HG03108 (cell line): ENCODE measurements around the gene SMYD3.
"Not testable (repeated sequence)": the region's sequence is repeated elsewhere in the genome, so short reads cannot be mapped to it uniquely, and the experiment has no call there.

ENCODE experiments used
- ATAC-seq: cut with Tn5 transposase; IDR thresholded peaks from one replicate; pipeline ENCODE4 v1.9.1; 2021; ENCODE audit warnings: moderate library complexity; ENCODE audit not compliant: unreplicated experiment

The SMYD3 gene

DNA sequence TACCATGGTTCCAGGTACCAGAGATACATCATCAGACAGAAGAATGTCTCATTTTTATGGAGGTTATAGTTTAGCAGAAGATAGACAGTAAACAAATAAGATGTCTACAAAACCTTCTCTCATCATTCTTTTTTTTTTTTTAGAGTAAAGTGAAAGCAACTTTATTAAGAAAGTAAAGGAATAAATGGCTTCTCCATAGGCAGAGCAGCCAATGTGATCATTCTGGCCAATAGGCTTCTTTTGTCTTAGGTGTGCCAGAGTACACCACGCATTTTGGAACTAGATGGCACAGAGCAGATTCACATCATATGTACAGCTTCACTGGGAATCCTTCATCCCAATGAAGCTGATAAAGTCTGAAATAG lies 428.2 kb downstream of the SMYD3 start:
- ATAC-seq = no peak

DNA sequence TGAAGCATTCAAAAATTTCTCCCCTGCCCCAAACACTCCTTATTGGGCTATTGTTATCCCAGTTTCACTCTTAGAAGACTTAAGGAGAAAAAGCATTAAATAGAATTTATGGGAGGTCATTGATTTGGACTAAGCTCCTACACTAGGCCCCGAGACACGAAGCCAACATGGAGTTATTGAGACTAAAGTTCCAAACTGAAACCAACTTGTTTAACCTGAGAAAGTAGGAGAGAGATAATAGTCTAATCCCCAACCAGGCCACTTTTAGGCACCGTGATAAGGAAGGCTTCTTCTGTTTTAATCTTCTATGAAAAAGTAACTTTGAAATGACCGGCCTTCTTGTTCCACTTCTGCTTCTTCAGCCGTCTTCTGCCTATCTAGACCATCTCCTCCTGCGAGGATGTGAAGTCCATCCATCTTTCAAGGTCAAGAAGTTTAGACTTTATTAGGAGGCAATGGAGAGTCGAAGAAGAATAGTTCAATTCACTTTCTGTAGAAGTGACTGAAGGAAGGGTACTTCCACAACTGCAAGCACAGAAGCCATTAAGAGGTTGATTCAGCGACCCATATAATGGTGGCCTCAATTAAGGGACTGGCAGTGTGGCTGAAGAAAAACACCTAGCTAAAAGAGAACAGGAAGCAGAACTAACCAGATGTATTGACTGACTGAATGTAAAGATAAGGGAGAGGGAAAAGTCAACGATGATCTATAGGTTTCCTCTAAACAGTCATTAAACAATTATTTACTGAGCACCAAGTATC lies 428.8 kb downstream of the SMYD3 start:
- ATAC-seq = no peak

DNA sequence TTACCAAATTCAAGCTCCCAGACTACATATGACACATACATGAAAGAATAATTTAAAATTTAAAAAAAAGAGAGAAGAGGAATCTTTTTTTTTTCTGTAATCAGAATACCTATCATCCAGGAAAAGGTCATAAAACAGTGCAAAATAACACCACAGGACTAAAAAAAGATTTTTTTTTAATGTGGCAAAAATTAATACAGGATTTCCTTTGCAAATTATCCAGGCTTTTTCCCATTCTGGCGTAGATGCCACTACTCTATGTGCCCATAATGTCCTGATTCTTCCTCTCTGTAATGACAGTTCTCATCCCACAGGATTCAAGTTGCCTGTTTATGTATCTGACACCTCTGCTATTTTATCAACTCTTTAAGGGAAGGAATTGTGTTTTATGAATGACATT lies 429.6 kb downstream of the SMYD3 start:
- no peak for ATAC-seq

DNA sequence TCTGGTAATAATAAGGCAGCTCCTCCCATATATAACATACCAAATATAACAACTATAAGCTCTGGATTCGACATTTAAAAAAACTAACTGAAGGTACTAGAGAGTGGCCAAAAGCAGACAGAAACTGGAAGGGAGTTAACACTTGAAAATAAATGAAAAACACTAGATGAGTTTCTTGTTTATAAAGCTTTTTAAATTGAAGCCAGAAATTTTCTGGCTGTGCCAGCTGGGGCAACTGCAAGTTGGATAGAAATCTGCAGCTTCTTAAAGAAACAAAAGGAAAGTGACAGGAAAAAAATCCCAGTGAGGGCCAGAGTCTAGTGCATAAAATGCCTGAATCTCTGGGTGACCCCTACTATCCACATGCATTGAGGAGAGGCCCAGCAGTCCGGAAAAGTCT lies 432.7 kb downstream of the SMYD3 start:
- ATAC-seq = no peak

DNA sequence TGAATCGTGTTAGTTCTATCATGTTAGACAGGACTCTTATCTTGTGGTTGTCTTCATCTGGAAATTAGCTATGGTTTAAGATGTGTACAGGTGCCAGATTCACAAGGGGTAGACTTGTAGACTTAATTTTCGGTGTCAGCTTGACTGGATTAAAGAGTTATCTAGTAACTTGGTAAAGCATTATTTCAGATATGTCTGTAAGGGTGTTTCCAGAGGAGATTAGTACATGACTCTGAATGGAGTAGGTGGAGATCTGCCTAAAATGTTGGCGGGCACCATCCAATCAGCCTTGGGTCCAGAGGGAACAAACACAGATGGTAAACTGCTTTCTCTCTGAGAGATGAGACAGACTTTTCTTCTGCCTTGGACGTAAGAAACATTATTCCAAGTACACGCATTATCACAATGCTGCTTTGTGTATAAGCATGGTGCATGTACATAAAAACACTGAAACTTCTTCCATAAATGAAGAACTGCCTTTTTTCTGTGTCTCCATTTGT lies 434.6 kb downstream of the SMYD3 start:
- no peak for ATAC-seq

DNA sequence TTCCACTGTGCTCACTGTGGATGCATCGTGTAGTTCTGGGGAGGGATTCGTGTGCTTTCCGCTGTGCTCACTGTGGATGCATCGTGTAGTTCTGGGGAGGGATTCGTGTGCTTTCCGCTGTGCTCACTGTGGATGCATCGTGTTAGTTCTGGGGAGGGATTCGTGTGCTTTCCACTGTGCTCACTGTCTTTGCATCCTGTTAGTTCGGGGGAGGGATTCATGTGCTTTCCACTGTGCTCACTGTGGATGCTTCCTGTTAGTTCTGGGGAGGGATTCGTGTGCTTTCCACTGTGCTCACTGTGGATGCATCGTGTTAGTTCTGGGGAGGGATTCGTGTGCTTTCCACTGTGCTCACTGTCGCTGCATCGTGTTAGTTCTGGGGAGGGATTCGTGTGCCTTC lies 435.1 kb downstream of the SMYD3 start:
- not testable (repeated sequence) for ATAC-seq

DNA sequence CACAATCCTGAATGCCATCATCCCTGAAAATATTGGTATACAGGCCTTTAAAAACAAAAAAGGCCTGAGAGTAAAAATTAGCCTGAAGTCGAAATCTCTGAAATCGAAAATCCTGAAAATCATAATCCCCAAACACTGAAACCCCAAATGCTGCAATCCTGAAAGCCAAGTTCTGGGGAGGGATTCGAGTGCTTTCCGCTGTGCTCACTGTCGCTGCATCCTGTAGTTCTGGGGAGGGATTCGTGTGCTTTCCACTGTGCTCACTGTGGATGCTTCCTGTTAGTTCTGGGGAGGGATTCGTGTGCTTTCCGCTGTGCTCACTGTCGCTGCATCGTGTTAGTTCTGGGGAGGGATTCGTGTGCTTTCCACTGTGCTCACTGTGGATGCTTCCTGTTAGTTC lies 435.5 kb downstream of the SMYD3 start:
- not testable (repeated sequence) for ATAC-seq

DNA sequence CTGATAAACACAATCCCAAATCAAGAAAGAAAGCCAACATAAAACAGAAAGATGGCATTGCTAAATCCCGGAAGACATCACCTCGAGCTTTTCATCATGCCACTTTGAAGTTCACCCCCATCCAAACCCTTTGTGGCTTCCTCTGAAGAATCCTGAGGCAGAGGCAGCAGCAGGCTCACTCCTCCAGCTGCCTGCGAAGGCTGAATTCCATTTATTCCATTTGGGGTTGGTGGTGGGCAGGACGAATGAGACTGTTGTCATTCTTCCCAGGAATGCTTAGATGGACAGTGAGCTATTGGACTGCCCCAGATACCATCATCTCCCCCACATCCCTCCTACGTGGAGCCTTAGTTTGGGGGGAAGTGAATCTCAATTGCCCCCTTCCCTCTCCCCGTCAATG lies 437.5 kb downstream of the SMYD3 start:
- ATAC-seq = no peak

DNA sequence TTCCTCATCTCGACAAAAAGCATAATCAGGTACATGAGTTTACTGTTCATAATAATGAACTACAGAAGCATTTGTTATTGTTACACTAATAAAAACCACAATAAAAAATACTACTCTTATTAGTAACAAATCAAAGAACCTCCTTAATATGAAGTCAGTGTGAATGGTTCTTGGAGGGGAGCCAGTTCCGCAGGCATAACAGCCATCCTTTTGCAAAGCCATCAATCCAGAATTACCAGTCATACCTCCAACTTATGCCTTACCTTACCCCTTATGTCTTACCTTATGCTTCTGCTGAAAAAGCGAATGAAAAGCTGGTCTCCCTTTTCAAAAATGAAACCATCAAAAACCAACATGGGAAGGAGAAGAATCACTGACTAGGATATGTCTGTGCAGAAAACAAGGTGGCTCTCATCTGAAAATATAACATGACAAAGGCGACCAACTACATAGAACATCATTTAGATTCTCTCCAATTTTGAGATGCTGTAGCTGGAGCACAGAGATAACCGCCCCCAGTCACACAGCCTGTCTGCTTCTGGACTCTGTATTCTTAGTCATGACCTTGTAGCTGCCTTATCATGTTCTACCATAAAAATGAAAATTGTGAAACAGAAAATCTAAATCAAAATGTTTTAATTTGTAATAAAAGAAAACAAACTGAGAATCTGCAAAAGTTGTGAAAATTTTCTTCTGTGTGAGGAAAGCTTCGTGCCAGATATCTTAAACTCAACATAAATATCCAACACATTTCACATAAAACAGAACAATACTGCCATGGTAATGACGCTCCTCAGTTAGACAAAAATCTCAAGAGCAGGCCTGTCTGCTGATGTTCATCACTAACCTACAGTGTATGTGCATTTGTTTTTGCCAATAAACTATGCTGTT lies 438.2 kb downstream of the SMYD3 start:
- ATAC-seq = no peak

DNA sequence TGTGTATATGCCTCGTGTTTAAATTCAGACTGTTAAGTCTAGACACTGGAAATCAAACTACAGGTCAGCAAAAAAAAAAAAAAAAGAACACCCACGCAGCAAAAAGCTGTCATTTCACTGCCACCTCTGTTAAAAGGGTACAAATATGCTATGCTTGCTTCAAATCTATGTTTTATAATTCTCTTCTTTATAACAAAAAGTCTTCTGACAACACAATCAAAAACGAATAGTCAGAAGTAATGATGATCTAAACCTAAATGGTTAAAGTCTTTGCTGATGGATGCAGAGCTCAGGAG lies 438.9 kb downstream of the SMYD3 start:
- ATAC-seq = no peak

DNA sequence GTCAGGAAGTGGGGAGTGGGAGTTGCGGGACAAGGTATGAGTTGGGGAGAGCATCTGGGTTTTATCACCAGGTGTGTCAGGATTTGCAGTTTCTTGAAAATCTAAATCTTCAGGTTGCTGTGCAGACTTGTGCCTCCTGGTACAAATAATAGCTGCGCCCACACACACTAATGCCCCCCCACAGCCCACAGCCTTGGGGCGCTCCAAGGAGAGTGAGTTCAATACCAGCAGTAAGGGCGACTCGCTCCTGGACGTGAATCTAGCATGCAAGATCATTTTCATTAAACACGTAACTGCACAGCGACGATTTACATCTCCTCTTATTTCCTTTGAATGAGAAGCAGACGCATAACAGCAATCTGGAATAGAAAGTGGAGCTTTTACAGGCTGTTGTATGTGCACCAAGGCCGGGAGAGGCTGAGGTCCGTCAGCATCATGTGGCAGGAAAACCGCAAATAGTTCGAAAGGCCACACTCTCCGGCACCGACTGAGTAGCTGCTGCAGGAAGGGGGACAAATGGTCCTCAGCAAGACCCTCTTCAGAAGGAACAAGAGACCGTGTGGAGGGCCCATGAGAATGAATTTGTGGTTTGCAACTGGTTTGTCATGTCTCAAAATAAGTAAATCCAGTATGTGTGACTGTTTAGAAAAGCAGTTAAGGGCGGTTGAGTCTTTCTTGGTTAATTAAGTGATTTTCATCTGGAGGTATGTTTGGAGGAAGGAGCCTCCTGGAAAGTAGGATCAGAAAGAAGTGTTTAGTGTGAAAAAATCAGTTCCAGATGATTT lies 439.5 kb downstream of the SMYD3 start:
- ATAC-seq = no peak

DNA sequence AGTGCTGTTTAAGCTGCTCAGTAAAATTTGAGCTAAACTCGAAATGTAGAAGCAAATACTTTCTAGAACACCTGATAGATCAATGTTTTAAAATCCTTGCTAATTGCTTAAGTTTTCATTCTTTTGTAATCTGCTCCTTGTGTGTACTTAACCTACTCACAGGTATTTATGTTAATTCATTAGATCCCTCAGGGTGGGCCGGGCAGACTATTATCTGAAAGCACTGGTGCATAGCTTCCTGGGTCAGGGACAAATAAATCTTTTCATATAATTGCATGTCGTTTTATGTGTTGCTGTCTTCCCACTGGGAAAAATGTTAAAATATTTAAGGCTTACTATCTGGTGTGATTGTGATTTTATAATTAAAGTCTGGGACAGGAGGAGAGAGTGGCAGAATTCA lies 440.5 kb downstream of the SMYD3 start:
- no peak for ATAC-seq

DNA sequence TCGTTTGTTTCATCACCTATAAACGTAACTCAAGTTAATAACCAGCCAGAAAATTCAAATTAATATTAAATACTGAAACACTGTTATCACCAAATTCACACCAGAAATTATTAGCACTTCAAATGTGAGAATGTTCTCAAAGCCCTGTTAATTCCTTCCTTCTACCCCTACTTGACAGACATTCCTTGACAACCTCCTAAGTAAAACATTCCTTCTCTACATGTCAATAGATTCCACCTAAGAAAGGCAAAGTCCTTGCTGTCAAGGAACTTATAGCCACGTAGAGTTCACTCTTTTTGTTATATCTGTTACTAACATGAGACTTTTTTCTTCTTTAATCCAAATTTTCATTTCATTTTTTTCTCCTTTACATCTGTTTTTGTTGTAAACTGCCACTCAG lies 441.5 kb downstream of the SMYD3 start:
- no peak for ATAC-seq

DNA sequence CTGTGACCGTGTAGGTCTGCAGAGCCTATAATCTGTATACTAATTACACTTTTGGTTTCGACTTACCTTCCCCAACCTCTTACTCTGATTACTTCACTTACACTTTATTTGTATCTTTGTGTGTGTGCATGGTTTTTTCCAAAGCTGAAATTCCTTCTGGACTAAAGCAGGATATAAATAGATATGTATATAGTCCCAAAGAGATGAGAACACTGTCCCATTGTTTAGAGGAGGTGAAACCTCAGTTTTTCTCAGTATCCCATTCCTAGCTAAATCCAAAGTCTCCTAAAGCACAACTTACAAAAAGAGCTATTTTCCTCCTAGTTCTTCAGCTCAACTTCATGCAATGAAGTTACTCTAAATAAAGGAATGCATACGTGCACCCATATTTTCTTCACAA lies 442.2 kb downstream of the SMYD3 start:
- no peak for ATAC-seq

DNA sequence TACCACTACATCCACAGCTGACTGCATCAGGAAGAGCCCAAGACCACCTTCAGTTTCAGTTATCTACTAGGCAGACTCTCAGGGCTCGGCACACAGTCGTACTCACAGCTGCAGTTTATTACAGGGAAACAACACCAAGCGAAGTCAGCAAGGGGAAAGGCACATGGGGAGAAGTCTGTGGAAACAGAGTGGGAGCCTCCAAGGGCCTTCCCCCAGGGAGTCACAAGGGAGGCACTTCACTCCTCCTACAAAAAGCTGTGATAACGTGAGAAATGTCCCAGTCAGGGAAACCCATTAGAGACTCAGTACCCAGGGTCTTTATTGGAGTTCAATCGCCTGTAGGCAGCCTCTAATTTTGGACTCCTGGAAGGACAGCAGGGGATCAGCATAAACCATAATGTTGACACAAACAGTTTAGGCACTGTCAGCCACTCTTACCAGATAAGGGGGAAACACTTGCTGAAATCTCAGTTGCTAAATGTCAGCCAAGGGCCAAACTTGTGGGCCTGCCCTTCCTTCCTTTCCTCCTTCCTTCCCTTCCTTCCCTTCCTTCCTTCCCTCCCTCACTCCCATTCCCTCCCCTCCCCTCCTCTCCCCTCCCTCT lies 444.0 kb downstream of the SMYD3 start:
- no peak for ATAC-seq

DNA sequence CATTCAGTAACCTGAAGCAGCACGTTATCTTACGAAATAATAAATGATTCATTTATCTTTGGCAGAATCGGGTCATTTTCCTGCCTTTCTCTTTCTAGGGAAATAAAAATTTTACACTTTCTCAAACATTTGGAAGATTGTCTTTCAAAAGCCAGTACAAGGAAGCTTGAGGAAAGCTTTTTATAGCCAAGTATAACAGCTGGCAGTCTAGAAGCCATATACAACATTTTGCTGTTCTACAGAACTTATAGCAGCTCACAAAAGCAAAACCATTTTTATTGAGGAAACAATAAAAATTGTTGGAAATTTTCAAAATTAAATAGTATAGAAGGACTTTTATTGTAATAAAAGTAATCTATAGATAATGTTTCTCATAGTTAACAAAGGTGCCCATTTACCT lies 448.6 kb downstream of the SMYD3 start:
- ATAC-seq = no peak

DNA sequence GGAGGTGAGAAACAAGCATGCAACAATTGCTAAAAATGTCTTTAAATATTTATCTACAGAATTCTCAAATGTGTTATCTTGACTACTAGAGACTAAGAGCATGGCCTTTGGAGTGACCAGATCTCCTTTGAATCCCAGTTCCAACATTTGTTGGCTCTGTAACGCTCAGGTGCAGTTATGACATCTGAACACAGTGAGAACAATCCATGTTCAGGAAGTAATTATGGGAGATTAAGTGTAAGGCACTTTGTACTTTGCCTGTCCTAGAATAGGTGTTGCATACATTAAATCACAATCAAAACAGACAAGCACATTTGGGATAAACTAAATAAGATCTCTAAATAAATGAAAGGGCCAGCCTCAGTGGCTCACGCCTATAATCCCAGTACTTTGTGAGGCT lies 454.5 kb downstream of the SMYD3 start:
- ATAC-seq = no peak

DNA sequence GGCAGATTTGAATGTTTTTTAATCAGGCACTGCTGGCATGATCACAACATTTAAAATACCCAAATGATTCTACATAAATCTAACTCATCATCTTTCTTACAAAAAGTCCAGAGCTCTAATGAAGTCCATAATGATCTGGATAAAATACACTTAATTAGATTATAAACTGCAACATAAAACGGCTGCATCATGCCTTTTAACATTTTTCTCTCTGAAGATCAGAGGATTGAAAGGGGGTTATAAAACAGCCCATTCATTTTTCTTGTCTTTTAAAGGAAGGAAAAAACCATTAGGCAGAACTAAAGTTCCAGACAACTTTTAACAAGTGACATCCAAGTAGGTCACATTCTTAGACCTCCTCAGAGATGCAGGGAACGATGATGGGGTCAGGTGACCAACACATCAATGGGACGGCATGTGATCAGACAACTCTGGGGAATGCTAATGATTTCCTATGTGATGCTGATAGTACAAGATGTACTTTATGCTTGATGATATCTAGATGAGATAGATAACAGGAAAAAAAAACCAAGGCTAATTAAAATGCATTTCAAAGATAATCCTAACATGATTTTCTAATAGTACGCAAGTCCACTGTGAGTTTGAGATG lies 455.1 kb downstream of the SMYD3 start:
- no peak for ATAC-seq

DNA sequence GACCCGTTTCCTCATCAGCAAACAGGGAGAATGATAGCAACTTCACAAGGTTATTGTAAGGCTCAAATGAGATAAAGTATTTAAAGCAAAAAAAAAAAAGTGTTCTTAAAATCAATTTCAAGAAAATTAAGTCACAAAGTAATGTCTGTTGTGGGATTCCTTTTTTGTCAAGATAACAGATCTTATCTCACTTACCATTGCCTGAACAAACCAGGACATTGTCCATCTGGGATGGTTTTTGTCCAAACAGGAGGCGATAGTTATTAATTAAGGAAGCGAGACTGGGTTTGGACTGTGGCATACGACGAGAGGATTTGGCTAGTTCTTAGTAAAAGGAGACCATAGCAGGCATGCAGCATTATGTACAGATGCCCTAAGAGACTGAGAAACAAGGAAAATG lies 458.4 kb downstream of the SMYD3 start:
- ATAC-seq = no peak

DNA sequence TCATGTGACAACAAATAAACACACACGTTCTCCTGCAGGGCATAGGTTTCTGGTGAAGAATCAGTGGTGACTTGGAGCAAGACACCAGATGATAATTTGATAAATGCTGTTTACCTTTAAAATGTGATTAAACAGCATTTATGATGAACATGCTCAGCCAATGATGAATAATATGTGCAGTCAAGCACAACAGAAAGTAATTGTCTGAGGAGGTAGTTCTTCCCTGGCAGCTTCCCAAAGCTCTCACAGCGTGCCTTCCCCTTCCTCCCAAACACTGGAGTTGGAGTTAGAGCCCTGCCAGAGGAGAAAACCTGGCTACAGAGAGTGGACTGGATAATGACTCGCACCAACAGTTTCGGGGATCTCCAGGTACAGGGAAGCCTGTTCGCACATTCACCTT lies 463.5 kb downstream of the SMYD3 start:
- ATAC-seq = no peak

DNA sequence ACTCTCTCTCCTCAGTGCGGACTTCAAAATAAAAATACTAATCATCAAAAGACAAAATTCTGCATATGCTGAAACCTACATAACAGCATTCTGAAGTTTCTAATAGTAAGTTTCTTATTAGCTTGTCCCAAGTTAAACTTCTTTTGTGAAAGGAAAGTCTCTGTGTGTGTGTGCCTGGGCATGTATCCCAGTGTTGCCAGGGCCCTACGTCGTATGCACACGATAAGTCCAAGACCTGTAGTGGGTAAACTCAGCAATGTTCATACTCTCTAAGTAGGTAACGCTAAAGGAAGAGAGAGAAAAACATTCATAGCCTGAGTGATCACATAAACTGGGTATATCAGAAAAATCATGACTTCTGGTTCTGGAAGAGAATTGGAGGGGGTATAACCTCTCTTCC lies 465.7 kb downstream of the SMYD3 start:
- no peak for ATAC-seq
